H9 (cell line): Measurements from ENCODE around the gene KDM2B. TPM values are rescaled to one million over a fixed set of nuclear protein-coding genes. Genes with fewer than 3 reads are reported as not detected.

Experiments
- DNase-seq: peaks from one replicate; pipeline ENCODE4 v3.0.0-alpha.2; 2017
- H2AFZ ChIP-seq: one replicate; pipeline ENCODE4 v1.6.1; 2013; ENCODE audit warnings: mild to moderate bottlenecking, low read length, control low read depth, moderate library complexity
- H2AK5ac ChIP-seq: 2 replicates; pipeline ENCODE4 v1.6.1; 2013; ENCODE audit warnings: low read length, control low read depth, mixed read lengths; ENCODE audit not compliant: insufficient read length
- H2BK120ac ChIP-seq: one replicate; pipeline ENCODE4 v1.6.1; 2013; ENCODE audit warnings: low read depth, mild to moderate bottlenecking, low read length, control low read depth, inconsistent platforms; ENCODE audit not compliant: poor library complexity, severe bottlenecking
- H2BK12ac ChIP-seq: 2 replicates; pipeline ENCODE4 v1.6.1; 2013; ENCODE audit warnings: low read length, control low read depth, mixed read lengths, low read depth; ENCODE audit not compliant: insufficient read length
- H2BK15ac ChIP-seq: 2 replicates; pipeline ENCODE4 v1.6.1; 2013; ENCODE audit warnings: low read depth, low read length, control low read depth
- H2BK20ac ChIP-seq: one replicate; pipeline ENCODE4 v1.6.1; 2013; ENCODE audit warnings: low read depth, mild to moderate bottlenecking, low read length, control low read depth, inconsistent platforms; ENCODE audit not compliant: poor library complexity, severe bottlenecking
- H2BK5ac ChIP-seq: 2 replicates; pipeline ENCODE4 v1.6.1; 2013; ENCODE audit warnings: low read length, control low read depth, mixed read lengths; ENCODE audit not compliant: insufficient read length
- H3K14ac ChIP-seq: 2 replicates; pipeline ENCODE4 v1.6.1; 2013; ENCODE audit warnings: low read length, control low read depth; ENCODE audit not compliant: insufficient read depth
- H3K18ac ChIP-seq: 2 replicates; pipeline ENCODE4 v1.6.1; 2013; ENCODE audit warnings: low read depth, mild to moderate bottlenecking, mixed read lengths, low read length, control low read depth; ENCODE audit not compliant: insufficient read length
- H3K23ac ChIP-seq: 2 replicates; pipeline ENCODE4 v1.6.1; 2013; ENCODE audit warnings: low read length, control low read depth, mixed read lengths, low read depth; ENCODE audit not compliant: insufficient read length
- H3K23me2 ChIP-seq: 2 replicates; pipeline ENCODE4 v1.6.1; 2013; ENCODE audit warnings: low read depth, mild to moderate bottlenecking, mixed read lengths, low read length, control low read depth; ENCODE audit not compliant: insufficient read length, poor library complexity, severe bottlenecking
- H3K27ac ChIP-seq: 2 replicates; pipeline ENCODE4 v1.5.1; 2013; ENCODE audit warnings: low read length, control low read depth, mixed read lengths, low read depth; ENCODE audit not compliant: insufficient read length
- H3K27me3 ChIP-seq: 2 replicates; pipeline ENCODE4 v1.6.1; 2013; ENCODE audit warnings: low read length, control low read depth, inconsistent platforms; ENCODE audit not compliant: insufficient read depth
- H3K4ac ChIP-seq: 2 replicates; pipeline ENCODE4 v1.6.1; 2013; ENCODE audit warnings: low read depth, mild to moderate bottlenecking, control low read depth, inconsistent platforms, low read length, moderate library complexity
- H3K4me1 ChIP-seq: 2 replicates; pipeline ENCODE4 v1.6.1; 2013; ENCODE audit warnings: low read length, control low read depth, inconsistent platforms; ENCODE audit not compliant: insufficient read depth
- H3K4me2 ChIP-seq: 2 replicates; pipeline ENCODE4 v1.6.1; 2013; ENCODE audit warnings: low read length, control low read depth, mixed read lengths; ENCODE audit not compliant: insufficient read length, insufficient read depth
- H3K56ac ChIP-seq: 2 replicates; pipeline ENCODE4 v1.6.1; 2013; ENCODE audit warnings: low read depth, mild to moderate bottlenecking, mixed read lengths, low read length, control low read depth; ENCODE audit not compliant: insufficient read length
- H3K79me1 ChIP-seq: 2 replicates; pipeline ENCODE4 v1.6.1; 2013; ENCODE audit warnings: low read depth, mild to moderate bottlenecking, moderate library complexity, low read length, control low read depth, inconsistent platforms; ENCODE audit not compliant: insufficient read depth, poor library complexity, severe bottlenecking
- H3K79me2 ChIP-seq: 2 replicates; pipeline ENCODE4 v1.6.1; 2013; ENCODE audit warnings: low read length, control low read depth, inconsistent platforms; ENCODE audit not compliant: insufficient read depth
- H3K9ac ChIP-seq: 2 replicates; pipeline ENCODE4 v1.6.1; 2013; ENCODE audit warnings: low read length, control low read depth, mixed read lengths; ENCODE audit not compliant: insufficient read length; ENCODE audit errors: extremely low read depth
- H3K9me3 ChIP-seq: one replicate; pipeline ENCODE4 v1.6.1; 2013; ENCODE audit warnings: low read depth, low read length, inconsistent platforms; ENCODE audit not compliant: control insufficient read depth
- H3T11ph ChIP-seq: one replicate; pipeline ENCODE4 v1.6.1; 2013; ENCODE audit warnings: mild to moderate bottlenecking, low read length, control low read depth, inconsistent platforms
- H4K20me1 ChIP-seq: one replicate; pipeline ENCODE4 v1.6.1; 2013; ENCODE audit not compliant: control insufficient read depth, insufficient read length, insufficient read depth
- H4K5ac ChIP-seq: 2 replicates; pipeline ENCODE4 v1.6.1; 2013; ENCODE audit warnings: low read depth, mild to moderate bottlenecking, mixed read lengths, low read length, control low read depth; ENCODE audit not compliant: insufficient read length
- H4K8ac ChIP-seq: replicated peaks from 2 replicates; pipeline ENCODE4 v1.6.1; 2013; ENCODE audit warnings: low read length, control low read depth, mixed read lengths, low read depth; ENCODE audit not compliant: insufficient read length
- H4K91ac ChIP-seq: 2 replicates; pipeline ENCODE4 v1.6.1; 2013; ENCODE audit warnings: low read depth, mild to moderate bottlenecking, moderate library complexity, mixed read lengths, low read length, control low read depth; ENCODE audit not compliant: insufficient read length
- H3K27ac Mint-ChIP-seq, 3 experiments: 2 replicates in 2 of 3; 3 replicates in 1 of 3; pipeline ENCODE4 v1.8.0; 2020 to 2021; ENCODE audit warnings: mixed read lengths in 3 of 3, mild to moderate bottlenecking in 1 of 3, moderate library complexity in 1 of 3
- H3K27me3 Mint-ChIP-seq: 2 replicates; pipeline ENCODE4 v1.8.0; 2021; ENCODE audit warnings: low read depth, mild to moderate bottlenecking, moderate library complexity, mixed read lengths
- H3K36me3 Mint-ChIP-seq, 3 experiments: 2 replicates in 2 of 3; 3 replicates in 1 of 3; pipeline ENCODE4 v1.8.0; 2020 to 2021; ENCODE audit warnings: low read depth in 3 of 3, mixed read lengths in 3 of 3; ENCODE audit not compliant: insufficient read depth in 1 of 3
- H3K4me1 Mint-ChIP-seq, 2 experiments: 2 replicates each; pipeline ENCODE4 v1.8.0; 2020; ENCODE audit warnings: mixed read lengths in 2 of 2
- H3K4me3 Mint-ChIP-seq, 2 experiments: 2 replicates in 1 of 2; 3 replicates in 1 of 2; pipeline ENCODE4 v1.8.0; 2020 to 2021; ENCODE audit warnings: mild to moderate bottlenecking in 2 of 2, mixed read lengths in 2 of 2, moderate library complexity in 1 of 2
- H3K9me3 Mint-ChIP-seq, 2 experiments: 2 replicates in 1 of 2; 3 replicates in 1 of 2; pipeline ENCODE4 v1.8.0; 2020; ENCODE audit warnings: mild to moderate bottlenecking in 2 of 2, mixed read lengths in 2 of 2, moderate library complexity in 1 of 2
- CTCF ChIP-seq: fragments of 200-600 bp; sonication (generic); conservative IDR thresholded peaks from 3 replicates; pipeline ENCODE4 v1.8.0; 2021; ENCODE audit warnings: antibody characterized with exemption, mild to moderate bottlenecking
- WGBS: extraction: QIAGEN DNeasy Blood & Tissue Kit; methylation state at CpG from one replicate; pipeline ENCODE4 v1.1.7; 2013; ENCODE audit warnings: missing lambda C conversion rate, low lambda C conversion rate, mixed read lengths; ENCODE audit not compliant: insufficient read length; ENCODE audit errors: extremely low coverage; 5-methylcytosine and 5-hydroxymethylcytosine counted together
- total RNA-seq: library from RNA; stranded (reverse); gene quantifications from 2 replicates; pipeline ENCODE4 v1.2.1, GENCODE V29; 2021

The KDM2B gene
- total RNA-seq, 1 experiment from 2014 or later, result 143 TPM

- Histone ChIP-seq H3K9me3 (no peaks in the 10 kb centered on the region), H3K14ac (no peak overlapping the region), H3K79me2 (no peaks in the 10 kb centered on the region), H4K91ac (no peak overlapping the region), H3K56ac (no peak overlapping the region), H2BK15ac (no peak overlapping the region), H2BK20ac (no peak overlapping the region), H2BK5ac (no peak overlapping the region), H3K23ac (no peak overlapping the region), H3K27ac (no peak overlapping the region), H3T11ph (no peak overlapping the region), H3K18ac (no peak overlapping the region), H3K4me1 (no peaks in the 10 kb centered on the region), H4K5ac (no peak overlapping the region), H2BK120ac (no peak overlapping the region), H4K8ac (no peak overlapping the region), H2BK12ac (no peak overlapping the region), H3K23me2 (no peaks in the 10 kb centered on the region), H3K9ac (no peak overlapping the region), H2AFZ (no peak overlapping the region), H3K4ac (no peak overlapping the region), H2AK5ac (no peak overlapping the region), H3K79me1 (no peaks in the 10 kb centered on the region), H3K4me2 (no peak overlapping the region), H3K27me3 (no peaks in the 10 kb centered on the region), H4K20me1 (no peaks in the 10 kb centered on the region)
- H3K4me1 Mint-ChIP-seq, result peaks cover 8 to 28% of the 10 kb centered on the region in 2 experiments
- TF ChIP-seq CTCF, result no peak
- no peak overlapping the region for H3K4me3 Mint-ChIP-seq
- no peak overlapping the region for H3K27ac Mint-ChIP-seq
- peaks cover 0 to 3% of the 10 kb centered on the region in 2 experiments; a peak in 2 of 5 replicates for H3K9me3 Mint-ChIP-seq
- no peak for DNase-seq
- H3K36me3 Mint-ChIP-seq, result peaks cover 0 to 4% (median 0%) of the 10 kb centered on the region in 3 experiments; a peak in 2 of 7 replicates
- no CpG with 5 or more reads among the region's 7 CpGs for WGBS
- H3K27me3 Mint-ChIP-seq, result no peaks in the 10 kb centered on the region
These were observed 32.6 kb upstream of the KDM2B start for GRCh38 chr12:121613462-121613861.
